ENCODE data around the gene OVCH2.

- TF ChIP-seq POLR2AphosphoS5 (IDR thresholded peaks at IDR 0.05; ENCODE audit: low read depth, low read length) = no peak
- no peak for TF ChIP-seq POLR2A (IDR thresholded peaks at IDR 0.05; ENCODE audit: low read depth, low read length)
- no peak for TF ChIP-seq TAF1 (IDR thresholded peaks at IDR 0.05; ENCODE audit: low read depth, low read length)
- TF ChIP-seq SPI1 (IDR thresholded peaks at IDR 0.05; ENCODE audit: low read depth, low read length) = no peak
These were observed 63.0 kb downstream of the OVCH2 start for GRCh38 chr11:7643314-7643713.

All from GM12891 (cell line).